Glomerular endothelial cell (primary cell): ENCODE measurements around the gene LSS. TPM values are rescaled to one million over a fixed set of nuclear protein-coding genes. Genes with fewer than 3 reads are reported as not detected.
"Not testable (repeated sequence)": the region's sequence is repeated elsewhere in the genome, so short reads cannot be mapped to it uniquely, and the experiment has no call there.

Experiments used
- DNase-seq: peaks from one replicate; pipeline ENCODE4 v3.0.0-alpha.2; 2011; ENCODE audit warnings: low read depth, low spot score; ENCODE audit errors: extremely low read depth
- total RNA-seq: library from RNA; depleted of rRNA; stranded (reverse); fragments of >200 nt; gene quantifications from 2 replicates; pipeline ENCODE4 v1.2.3, GENCODE V29; 2015

Gene LSS
- total RNA-seq, 1 donor from 2014 or later: 136 TPM

DNA sequence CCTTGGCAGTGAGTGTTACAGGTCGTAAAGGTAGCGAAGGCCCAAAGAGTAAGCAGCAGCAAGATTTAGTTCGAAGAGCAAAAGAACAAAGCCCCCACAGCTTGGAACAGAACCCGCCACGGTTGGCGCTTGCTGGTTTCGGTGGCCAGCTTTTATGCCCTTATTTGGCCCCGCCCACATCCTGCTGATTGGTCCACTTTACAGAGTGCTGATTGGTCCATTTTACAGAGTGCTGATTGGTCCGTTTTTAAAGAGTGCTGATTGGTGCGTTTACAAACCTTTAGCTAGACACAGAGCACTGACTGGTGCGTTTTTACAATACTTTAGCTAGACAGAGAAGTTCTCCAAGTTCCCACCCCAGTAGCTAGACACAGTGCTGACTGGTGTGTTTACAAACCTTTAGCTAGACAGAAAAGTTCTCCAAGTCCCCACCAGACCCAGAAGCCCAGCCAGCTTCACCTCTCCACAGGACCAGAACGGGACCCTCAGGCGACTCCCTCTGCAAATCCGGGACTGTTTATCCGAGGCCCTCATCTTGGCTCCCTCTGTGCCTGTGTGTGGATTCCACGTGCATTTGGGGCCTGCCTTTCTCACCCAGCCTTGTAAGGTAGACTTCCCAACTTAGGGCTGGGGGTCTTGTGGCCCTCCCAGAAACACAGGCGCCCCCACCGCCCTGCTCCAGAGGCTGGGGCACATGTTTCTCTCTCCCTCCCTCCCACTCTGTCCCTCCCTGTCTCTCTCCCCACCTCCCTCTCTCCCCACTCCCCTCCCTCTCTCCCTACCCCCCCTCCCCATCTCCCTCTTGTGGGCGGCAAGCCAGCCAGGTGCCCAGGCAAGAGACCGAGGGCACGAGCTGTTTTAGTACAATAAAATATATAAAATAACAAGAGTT is 85.7 kb downstream of the LSS start:
- no peak for DNase-seq

- no peak for DNase-seq
Observed at GRCh38 chr21:46141767-46142581, 86.6 kb downstream of the LSS start.

DNA sequence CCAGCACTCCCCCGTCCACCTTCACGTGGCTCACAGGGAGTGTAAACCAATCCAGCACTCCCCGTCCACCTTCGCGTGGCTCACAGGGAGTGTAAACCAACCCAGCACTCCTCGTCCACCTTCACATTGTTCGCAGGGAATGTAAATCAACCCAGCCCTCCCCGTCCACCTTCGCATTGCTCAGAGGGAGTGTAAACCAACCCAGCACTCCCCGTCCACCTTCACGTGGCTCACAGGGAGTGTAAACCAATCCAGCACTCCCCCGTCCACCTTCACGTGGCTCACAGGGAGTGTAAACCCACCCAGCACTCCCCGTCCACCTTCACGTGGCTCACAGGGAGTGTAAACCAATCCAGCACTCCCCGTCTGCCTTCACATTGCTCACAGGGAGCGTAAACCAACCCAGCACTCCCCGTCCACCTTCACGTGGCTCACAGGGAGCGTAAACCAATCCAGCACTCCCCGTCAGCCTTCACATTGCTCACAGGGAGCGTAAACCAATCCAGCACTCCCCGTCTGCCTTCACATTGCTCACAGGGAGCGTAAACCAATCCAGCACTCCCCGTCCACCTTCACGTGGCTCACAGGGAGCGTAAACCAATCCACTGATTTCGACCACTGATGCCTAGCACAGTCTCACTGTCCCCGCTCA is 88.1 kb downstream of the LSS start:
- DNase-seq: not testable (repeated sequence)

DNA sequence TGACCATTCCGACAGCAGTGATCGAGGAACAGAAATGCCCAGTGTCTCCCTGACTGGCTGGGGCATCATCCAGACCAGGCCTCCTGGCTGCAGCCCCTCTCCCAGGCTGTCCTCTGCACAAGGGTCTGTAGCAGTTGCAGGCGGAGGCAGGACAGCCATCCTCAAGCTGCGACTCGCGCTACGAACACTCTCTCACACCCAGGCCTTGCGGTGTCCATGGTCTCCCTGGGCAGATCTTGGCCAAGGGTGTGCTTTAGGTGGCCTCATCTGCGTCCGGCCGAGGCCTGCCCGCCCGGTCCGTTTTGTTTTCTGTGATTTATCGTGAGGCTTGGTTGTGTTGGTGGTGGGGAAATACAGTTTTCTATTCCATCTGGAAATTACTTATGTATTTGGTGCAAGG is 88.9 kb downstream of the LSS start:
- no peak for DNase-seq

GRCh38 chr21:46138383-46138970 is 90.1 kb downstream of the LSS start:
- no peak for DNase-seq

Other genes starting within 250 kb of the LSS start
- gene COL6A1, start 247.0 kb downstream of the LSS start, total RNA-seq: 165 and 174 TPM in 2 replicates
- 110 and 140 TPM in 2 replicates for gene COL6A2, start 130.7 kb downstream of the LSS start, total RNA-seq
- gene FTCD, start 73.2 kb downstream of the LSS start, total RNA-seq: 0.64 TPM in 1 of 2 replicates, not detected in the other
- 25.2 and 27.1 TPM in 2 replicates for gene SPATC1L, start 44.3 kb downstream of the LSS start, total RNA-seq
- 43.2 and 78.1 TPM in 2 replicates for gene MCM3AP, start 56.8 kb upstream of the LSS start, total RNA-seq
- 12.4 and 16.9 TPM in 2 replicates for gene YBEY, start 57.6 kb upstream of the LSS start, total RNA-seq
- gene C21orf58, start 95.1 kb upstream of the LSS start, total RNA-seq: 1.6 and 4.1 TPM in 2 replicates
- gene PCNT, start 95.4 kb upstream of the LSS start, total RNA-seq: 22.7 and 31.2 TPM in 2 replicates
- 38.1 and 62.0 TPM in 2 replicates for gene DIP2A, start 230.1 kb upstream of the LSS start, total RNA-seq